WTC11 (cell line): ENCODE results near the gene PSG4.
"Not testable (repeated sequence)": the region's sequence is repeated elsewhere in the genome, so short reads cannot be mapped to it uniquely, and the experiment has no call there.

Experiments
- CTCF ChIP-seq: fragments of 200-600 bp; IDR thresholded peaks from 2 replicates; pipeline ENCODE4 v1.8.0; 2022; ENCODE audit warnings: antibody characterized with exemption
- ERG ChIP-seq: fragments of 250-450 bp; sonication (Bioruptor Pico); IDR thresholded peaks from 2 replicates; pipeline ENCODE4 v1.8.0; 2021; ENCODE audit warnings: mild to moderate bottlenecking
- ESRRA ChIP-seq: sonication (generic); formaldehyde crosslinking; IDR thresholded peaks from 2 replicates; pipeline ENCODE4 v1.8.1; 2022; ENCODE audit warnings: mild to moderate bottlenecking, missing genetic modification reagents, borderline replicate concordance
- GABPB1 ChIP-seq: sonication (generic); formaldehyde crosslinking; IDR thresholded peaks from 2 replicates; pipeline ENCODE4 v1.8.1; 2023; ENCODE audit warnings: mild to moderate bottlenecking, missing genetic modification reagents
- MAX ChIP-seq: sonication (generic); formaldehyde crosslinking; IDR thresholded peaks from 2 replicates; pipeline ENCODE4 v1.8.0; 2022; ENCODE audit warnings: mild to moderate bottlenecking, missing genetic modification reagents
- SMAD4 ChIP-seq: sonication (generic); formaldehyde crosslinking; IDR thresholded peaks from 2 replicates; pipeline ENCODE4 v1.8.0; 2022; ENCODE audit warnings: mild to moderate bottlenecking, missing genetic modification reagents
- TCF7 ChIP-seq: sonication (generic); formaldehyde crosslinking; IDR thresholded peaks from 2 replicates; pipeline ENCODE4 v1.8.0; 2022; ENCODE audit warnings: mild to moderate bottlenecking, low read depth, missing genetic modification reagents, moderate library complexity
- USF2 ChIP-seq: sonication (generic); formaldehyde crosslinking; IDR thresholded peaks from 2 replicates; pipeline ENCODE4 v1.8.1; 2023; ENCODE audit warnings: mild to moderate bottlenecking, missing genetic modification reagents, moderate library complexity
- ZNF425 ChIP-seq: fragments of 250-450 bp; sonication (Bioruptor Pico); conservative IDR thresholded peaks from 2 replicates; pipeline ENCODE4 v1.9.0; 2021; ENCODE audit warnings: mild to moderate bottlenecking
- ZNF532 ChIP-seq: fragments of 250-450 bp; sonication (Bioruptor Pico); IDR thresholded peaks from 2 replicates; pipeline ENCODE4 v1.9.0; 2021; ENCODE audit warnings: mild to moderate bottlenecking, borderline replicate concordance

- not testable (repeated sequence) for TF ChIP-seq CTCF; USF2; ZNF532; MAX (CRISPR knock-in tag); ERG (CRISPR knock-in tag); GABPB1; TCF7 (CRISPR knock-in tag); ZNF425; SMAD4; ESRRA (CRISPR knock-in tag)
These were observed 36.8 kb upstream of the PSG4 start for GRCh38 chr19:43242211-43242610.
